NCI-H128 (cell line): ENCODE results near the gene CHPF2.

Experiments used
- DNase-seq: peaks from one replicate; lab custom pipeline; 2025; ENCODE audit not compliant: unreplicated experiment; lab: John Stamatoyannopoulos, UW

CHPF2 gene

GRCh38 chr7:151244841-151245346 lies 12.6 kb downstream of the CHPF2 start:
- no peak for DNase-seq

GRCh38 chr7:151245360-151246101 lies 13.2 kb downstream of the CHPF2 start:
- DNase-seq, result no peak

GRCh38 chr7:151246102-151246850 lies 14.0 kb downstream of the CHPF2 start:
- DNase-seq, result no peak

GRCh38 chr7:151246851-151247580 lies 14.7 kb downstream of the CHPF2 start:
- DNase-seq, result no peak

- no peak for DNase-seq
Measured at GRCh38 chr7:151247611-151248345, 15.5 kb downstream of the CHPF2 start.

GRCh38 chr7:151248346-151249033 lies 16.2 kb downstream of the CHPF2 start, which contains the start of gene SMARCD3:
Gene SMARCD3, minus strand, starts transcription at chr7:151248694. Its CDS starts 132 bp downstream, at chr7:151248562.
- no peak for DNase-seq

GRCh38 chr7:151249034-151249731 lies 16.9 kb downstream of the CHPF2 start:
- DNase-seq, result no peak

- DNase-seq, result no peak
Measured at GRCh38 chr7:151249732-151250072, 17.4 kb downstream of the CHPF2 start.

GRCh38 chr7:151250181-151251132 lies 18.2 kb downstream of the CHPF2 start:
- no peak for DNase-seq

- DNase-seq, result no peak
Measured at GRCh38 chr7:151251328-151251688, 19.0 kb downstream of the CHPF2 start.

GRCh38 chr7:151251689-151252560 lies 19.6 kb downstream of the CHPF2 start:
- peak; percentile 50 for DNase-seq

GRCh38 chr7:151252561-151252835 lies 20.2 kb downstream of the CHPF2 start:
- DNase-seq, result no peak

GRCh38 chr7:151252961-151253711 lies 20.9 kb downstream of the CHPF2 start:
- no peak for DNase-seq

- no peak for DNase-seq
Measured at GRCh38 chr7:151254316-151254715, 22.0 kb downstream of the CHPF2 start.

- no peak for DNase-seq
Measured at GRCh38 chr7:151254851-151255250, 22.6 kb downstream of the CHPF2 start.

- DNase-seq, result no peak
Measured at GRCh38 chr7:151255390-151255789, 23.1 kb downstream of the CHPF2 start.

- DNase-seq, result no peak
Measured at GRCh38 chr7:151256410-151257045, 24.2 kb downstream of the CHPF2 start.
